CD4-positive, alpha-beta T cell (primary cell): ENCODE measurements around the gene SLC7A11. TPM values are rescaled to one million over a fixed set of nuclear protein-coding genes. Genes with fewer than 3 reads are reported as not detected.

Source experiments
- ATAC-seq: fragments of 200-7000 bp; cut with Tn5 transposase; one replicate; pipeline ENCODE4 v1.10.0; 2022; ENCODE audit warnings: mild to moderate bottlenecking; ENCODE audit not compliant: poor library complexity
- CTCF ChIA-PET: fragments of 350-600 bp; sonication (Branson Sonifier 250); formaldehyde crosslinking; loops from one replicate; lab custom pipeline; 2021; ENCODE audit warnings: antibody characterized with exemption, inconsistent platforms; lab: Charles Lee
- POLR2A ChIA-PET: fragments of 350-600 bp; sonication (Branson Sonifier 250); formaldehyde crosslinking; loops from one replicate; lab custom pipeline; 2021; ENCODE audit warnings: antibody characterized with exemption, inconsistent platforms; lab: Charles Lee
- DNase-seq, 14 experiments: peaks; one replicate each; pipeline ENCODE4 v3.0.0-alpha.2; 2013 to 2020; ENCODE audit warnings: mixed read lengths in 2 of 14
- H3K27ac ChIP-seq, 2 donors: one replicate each; pipeline versions ENCODE4 v1.5.1 to v1.7.0; 2013; ENCODE audit warnings: low read length in 2 of 2, low read depth in 1 of 2, mild to moderate bottlenecking in 1 of 2
- H3K27me3 ChIP-seq, 2 experiments: 1 replicate in 1 of 2; 2 replicates in 1 of 2; pipeline versions ENCODE4 v1.6.1 to v1.7.0; 2013; ENCODE audit warnings: low read length in 2 of 2, control low read depth in 1 of 2, mild to moderate bottlenecking in 1 of 2, moderate library complexity in 1 of 2; ENCODE audit not compliant: insufficient read depth in 2 of 2, control insufficient read depth in 1 of 2
- H3K36me3 ChIP-seq: one replicate; pipeline ENCODE4 v1.6.1; 2013; ENCODE audit warnings: low read length, control low read depth; ENCODE audit not compliant: insufficient read depth
- H3K4me1 ChIP-seq: one replicate; pipeline ENCODE4 v1.6.1; 2013; ENCODE audit warnings: low read length, control low read depth; ENCODE audit not compliant: insufficient read depth
- H3K4me3 ChIP-seq: one replicate; pipeline ENCODE4 v1.5.1; 2013; ENCODE audit warnings: mild to moderate bottlenecking, low read length, moderate library complexity
- H3K9me3 ChIP-seq, 2 experiments: 1 replicate in 1 of 2; 2 replicates in 1 of 2; pipeline versions ENCODE4 v1.6.1 to v1.7.0; 2013; ENCODE audit warnings: low read length in 2 of 2, mild to moderate bottlenecking in 2 of 2, control low read depth in 1 of 2, moderate library complexity in 1 of 2; ENCODE audit not compliant: control insufficient read depth in 1 of 2, insufficient read depth in 1 of 2
- H3K27ac Mint-ChIP-seq: one replicate; pipeline ENCODE4 v1.8.0; 2020; ENCODE audit warnings: mixed read lengths
- H3K27me3 Mint-ChIP-seq: one replicate; pipeline ENCODE4 v1.8.0; 2021; ENCODE audit warnings: mixed read lengths
- H3K36me3 Mint-ChIP-seq: one replicate; pipeline ENCODE4 v1.8.0; 2021; ENCODE audit warnings: low read depth, mixed read lengths
- H3K4me1 Mint-ChIP-seq: one replicate; pipeline ENCODE4 v1.8.0; 2021; ENCODE audit warnings: low read depth, mixed read lengths
- H3K4me3 Mint-ChIP-seq: one replicate; pipeline ENCODE4 v1.8.0; 2020; ENCODE audit warnings: mild to moderate bottlenecking, mixed read lengths
- H3K9me3 Mint-ChIP-seq: one replicate; pipeline ENCODE4 v1.8.0; 2020; ENCODE audit warnings: mixed read lengths
- intact Hi-C, 2 experiments: fragments of 100-400 bp; cut with DNase I in 1 of 2; cut with micrococcal nuclease in 1 of 2; formaldehyde crosslinking; loops; one replicate each; pipeline versions ENCODE4 v1.15.1 to v1.9.0; 2023 to 2025; cut with DNase I, micrococcal nuclease
- total RNA-seq, 174 experiments: library from RNA in 2 of 174; stranded (reverse) in 2 of 174; gene quantifications; one replicate each; pipeline ENCODE4 v1.2.3 and lab custom pipeline; 2021 to 2026
- TF ChIP-seq, protein P1 (sequence below): fragments of 200-600 bp; IDR thresholded peaks from one replicate; pipeline ENCODE4 v1.8.0; 2022; ENCODE audit warnings: antibody characterized with exemption, mild to moderate bottlenecking

The SLC7A11 gene
- total RNA-seq, 2 experiments from 2014 or later, result 0.03 TPM; not detected in 1

DNA sequence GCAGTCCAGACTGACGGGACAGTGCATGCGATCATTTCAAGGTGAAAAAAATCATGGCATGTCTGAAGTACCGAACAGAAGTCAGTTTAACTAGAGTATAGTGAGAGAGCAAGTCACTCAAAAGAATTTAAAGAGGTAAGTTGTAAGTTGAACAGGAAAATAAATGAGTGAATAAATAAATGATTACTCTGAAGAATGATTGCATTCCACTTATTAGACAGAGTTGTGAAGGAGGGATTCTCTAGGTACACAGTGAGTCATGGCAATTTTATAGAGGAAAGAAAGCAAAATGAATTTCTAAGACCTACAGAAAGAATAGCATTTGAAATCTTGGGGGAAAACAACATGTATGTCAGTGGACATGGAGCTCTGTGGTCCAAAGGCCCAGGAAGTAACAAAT is 37.1 kb upstream of the SLC7A11 start:
- no peak overlapping the region for H3K27ac Mint-ChIP-seq
- CTCF ChIA-PET, result no interaction called here
- POLR2A ChIA-PET, result no interaction called here
- no peaks in the 10 kb centered on the region for H3K36me3 Mint-ChIP-seq
- intact Hi-C loops, result no loop called here
- TF ChIP-seq, protein P1, sequence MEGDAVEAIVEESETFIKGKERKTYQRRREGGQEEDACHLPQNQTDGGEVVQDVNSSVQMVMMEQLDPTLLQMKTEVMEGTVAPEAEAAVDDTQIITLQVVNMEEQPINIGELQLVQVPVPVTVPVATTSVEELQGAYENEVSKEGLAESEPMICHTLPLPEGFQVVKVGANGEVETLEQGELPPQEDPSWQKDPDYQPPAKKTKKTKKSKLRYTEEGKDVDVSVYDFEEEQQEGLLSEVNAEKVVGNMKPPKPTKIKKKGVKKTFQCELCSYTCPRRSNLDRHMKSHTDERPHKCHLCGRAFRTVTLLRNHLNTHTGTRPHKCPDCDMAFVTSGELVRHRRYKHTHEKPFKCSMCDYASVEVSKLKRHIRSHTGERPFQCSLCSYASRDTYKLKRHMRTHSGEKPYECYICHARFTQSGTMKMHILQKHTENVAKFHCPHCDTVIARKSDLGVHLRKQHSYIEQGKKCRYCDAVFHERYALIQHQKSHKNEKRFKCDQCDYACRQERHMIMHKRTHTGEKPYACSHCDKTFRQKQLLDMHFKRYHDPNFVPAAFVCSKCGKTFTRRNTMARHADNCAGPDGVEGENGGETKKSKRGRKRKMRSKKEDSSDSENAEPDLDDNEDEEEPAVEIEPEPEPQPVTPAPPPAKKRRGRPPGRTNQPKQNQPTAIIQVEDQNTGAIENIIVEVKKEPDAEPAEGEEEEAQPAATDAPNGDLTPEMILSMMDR, result no peak
- Histone ChIP-seq H3K27me3 (no peaks in the 10 kb centered on the region), H3K9me3 (peaks cover 0 to 4% of the 10 kb centered on the region in 2 experiments), H3K36me3 (no peaks in the 10 kb centered on the region), H3K27ac (no peak overlapping the region), H3K4me1 (no peaks in the 10 kb centered on the region), H3K4me3 (no peak overlapping the region)
- H3K4me1 Mint-ChIP-seq, result no peaks in the 10 kb centered on the region
- H3K9me3 Mint-ChIP-seq, result no peaks in the 10 kb centered on the region
- no peak overlapping the region for H3K4me3 Mint-ChIP-seq
- ATAC-seq (no peak), DNase-seq (no peak)
- no peaks in the 10 kb centered on the region for H3K27me3 Mint-ChIP-seq

DNA sequence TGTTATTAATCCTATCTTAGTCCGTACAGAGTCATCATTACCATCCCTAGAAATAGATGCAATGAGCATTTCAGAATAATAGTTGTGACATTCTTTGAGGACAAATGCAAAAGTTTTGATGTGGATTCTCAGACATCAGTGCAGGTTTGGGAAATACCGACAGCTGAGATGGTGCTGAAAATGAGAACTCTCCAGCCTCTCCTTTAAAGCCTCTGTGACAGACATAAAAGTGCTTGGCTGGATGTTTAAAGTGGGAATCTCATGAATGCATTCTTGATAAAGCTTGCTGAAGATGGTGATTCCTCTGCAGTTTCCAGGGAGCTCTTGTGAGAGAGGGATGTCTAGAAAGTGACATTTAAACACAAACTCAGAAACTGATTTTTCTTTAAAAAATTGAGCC is 35.0 kb upstream of the SLC7A11 start:
- no peak overlapping the region for H3K27ac ChIP-seq
- H3K9me3 ChIP-seq, result peaks cover 0 to under 1% of the 10 kb centered on the region in 2 experiments
- no peak overlapping the region for H3K4me3 Mint-ChIP-seq
- ATAC-seq (no peak), DNase-seq (no peak)
- H3K36me3 ChIP-seq, result no peaks in the 10 kb centered on the region
- H3K9me3 Mint-ChIP-seq, result no peaks in the 10 kb centered on the region
- ChIA-PET POLR2A (no interaction called here), CTCF (no interaction called here)
- no peaks in the 10 kb centered on the region for H3K4me1 ChIP-seq
- TF ChIP-seq, protein P1, result no peak
- H3K4me3 ChIP-seq, result no peak overlapping the region
- H3K27me3 ChIP-seq, result no peaks in the 10 kb centered on the region
- H3K4me1 Mint-ChIP-seq, result no peaks in the 10 kb centered on the region
- intact Hi-C loops, result no loop called here
- H3K36me3 Mint-ChIP-seq, result no peaks in the 10 kb centered on the region
- H3K27me3 Mint-ChIP-seq, result no peaks in the 10 kb centered on the region
- no peak overlapping the region for H3K27ac Mint-ChIP-seq

DNA sequence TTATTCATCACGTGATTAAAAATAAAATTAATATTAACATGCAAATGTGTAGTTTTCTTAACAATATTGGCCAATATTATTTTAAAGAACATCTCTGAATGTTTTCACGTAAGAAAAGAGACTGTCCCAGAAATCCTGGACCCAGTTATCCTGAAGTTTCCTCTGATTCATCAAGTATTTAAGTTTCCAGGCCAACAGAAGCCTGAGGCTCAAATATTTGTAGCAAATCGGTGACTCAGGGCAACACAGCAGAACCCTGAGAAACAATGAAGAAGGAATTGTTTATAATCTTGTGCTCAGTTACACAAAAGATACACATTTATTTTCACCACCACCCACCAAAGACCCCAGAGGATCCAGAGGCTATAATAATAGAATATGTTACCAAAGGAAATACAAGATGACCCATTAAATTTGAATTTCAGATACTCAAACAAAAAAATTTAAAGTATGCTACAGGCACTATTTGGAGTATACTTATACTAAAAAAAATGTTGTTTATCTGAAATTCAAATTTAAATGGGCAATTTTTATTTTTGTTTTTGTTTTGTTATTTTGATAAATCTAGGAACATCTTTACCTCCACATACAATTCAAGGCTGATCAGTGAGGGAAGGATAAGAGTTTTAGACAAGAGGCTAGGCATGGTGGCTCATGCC is 33.9 kb upstream of the SLC7A11 start:
- TF ChIP-seq, protein P1, result no peak
- Mint-ChIP-seq H3K4me1 (no peaks in the 10 kb centered on the region), H3K27me3 (no peaks in the 10 kb centered on the region), H3K36me3 (no peaks in the 10 kb centered on the region), H3K27ac (no peak overlapping the region), H3K9me3 (no peaks in the 10 kb centered on the region), H3K4me3 (no peak overlapping the region)
- intact Hi-C loops, result loop anchor here in 1 of 2 experiments (1.0 kb wide), 1 partner anchor 8 kb away; no protein-coding TSS in a partner anchor
- ChIA-PET POLR2A (no interaction called here), CTCF (no interaction called here)
- Histone ChIP-seq H3K36me3 (no peaks in the 10 kb centered on the region), H3K27ac (no peak overlapping the region), H3K9me3 (no peaks in the 10 kb centered on the region), H3K27me3 (no peaks in the 10 kb centered on the region), H3K4me1 (no peaks in the 10 kb centered on the region), H3K4me3 (no peak overlapping the region)
- DNase-seq (no peak), ATAC-seq (no peak)
